GM13977 (cell line): ENCODE data around the gene SRBD1.
A peak's percentile ranks its signal among the peaks of the same experiment; 100 is the strongest.

ENCODE experiments used
- DNase-seq: peaks from one replicate; pipeline ENCODE4 v3.0.0; 2012; ENCODE audit warnings: low spot score
- in situ Hi-C: fragments of 300-500 bp; cut with MboI; formaldehyde crosslinking; loops from one replicate; pipeline ENCODE4 v1.12.0; 2022; ENCODE audit warnings: low sequenced_read_pairs, low pct_unique_long_range_greater_than_20kb, mixed read lengths, inconsistent platforms; ENCODE audit not compliant: unreplicated experiment
- TF ChIP-seq, protein P1 (sequence below): IDR thresholded peaks from 2 replicates; pipeline ENCODE4 v1.5.1; 2012; ENCODE audit warnings: mild to moderate bottlenecking, control low read depth; ENCODE audit not compliant: insufficient read depth; ENCODE audit errors: extremely low read depth, missing control alignments

SRBD1 gene

DNA sequence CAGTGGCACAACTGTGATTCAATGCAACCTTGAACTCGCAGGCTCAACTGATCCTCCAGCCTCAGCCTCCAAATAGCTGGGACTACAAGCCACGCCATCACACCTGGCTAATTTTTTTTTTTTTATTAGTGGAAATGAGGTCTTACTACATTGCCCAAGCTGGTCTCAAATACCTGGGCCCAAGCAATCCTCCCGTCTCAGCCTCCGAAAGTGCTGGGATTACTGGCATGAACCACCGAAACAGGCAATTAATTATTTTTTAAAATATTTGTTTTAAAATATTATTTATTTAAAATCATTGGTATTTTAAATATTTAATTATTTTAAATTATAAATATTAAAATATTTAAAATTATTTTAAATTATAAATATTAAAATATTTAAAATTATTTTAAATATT, 24.5 kb downstream of the SRBD1 start:
- no peak for DNase-seq
- in situ Hi-C loops, result no loop called here
- TF ChIP-seq, protein P1, sequence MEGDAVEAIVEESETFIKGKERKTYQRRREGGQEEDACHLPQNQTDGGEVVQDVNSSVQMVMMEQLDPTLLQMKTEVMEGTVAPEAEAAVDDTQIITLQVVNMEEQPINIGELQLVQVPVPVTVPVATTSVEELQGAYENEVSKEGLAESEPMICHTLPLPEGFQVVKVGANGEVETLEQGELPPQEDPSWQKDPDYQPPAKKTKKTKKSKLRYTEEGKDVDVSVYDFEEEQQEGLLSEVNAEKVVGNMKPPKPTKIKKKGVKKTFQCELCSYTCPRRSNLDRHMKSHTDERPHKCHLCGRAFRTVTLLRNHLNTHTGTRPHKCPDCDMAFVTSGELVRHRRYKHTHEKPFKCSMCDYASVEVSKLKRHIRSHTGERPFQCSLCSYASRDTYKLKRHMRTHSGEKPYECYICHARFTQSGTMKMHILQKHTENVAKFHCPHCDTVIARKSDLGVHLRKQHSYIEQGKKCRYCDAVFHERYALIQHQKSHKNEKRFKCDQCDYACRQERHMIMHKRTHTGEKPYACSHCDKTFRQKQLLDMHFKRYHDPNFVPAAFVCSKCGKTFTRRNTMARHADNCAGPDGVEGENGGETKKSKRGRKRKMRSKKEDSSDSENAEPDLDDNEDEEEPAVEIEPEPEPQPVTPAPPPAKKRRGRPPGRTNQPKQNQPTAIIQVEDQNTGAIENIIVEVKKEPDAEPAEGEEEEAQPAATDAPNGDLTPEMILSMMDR, result no peak

DNA sequence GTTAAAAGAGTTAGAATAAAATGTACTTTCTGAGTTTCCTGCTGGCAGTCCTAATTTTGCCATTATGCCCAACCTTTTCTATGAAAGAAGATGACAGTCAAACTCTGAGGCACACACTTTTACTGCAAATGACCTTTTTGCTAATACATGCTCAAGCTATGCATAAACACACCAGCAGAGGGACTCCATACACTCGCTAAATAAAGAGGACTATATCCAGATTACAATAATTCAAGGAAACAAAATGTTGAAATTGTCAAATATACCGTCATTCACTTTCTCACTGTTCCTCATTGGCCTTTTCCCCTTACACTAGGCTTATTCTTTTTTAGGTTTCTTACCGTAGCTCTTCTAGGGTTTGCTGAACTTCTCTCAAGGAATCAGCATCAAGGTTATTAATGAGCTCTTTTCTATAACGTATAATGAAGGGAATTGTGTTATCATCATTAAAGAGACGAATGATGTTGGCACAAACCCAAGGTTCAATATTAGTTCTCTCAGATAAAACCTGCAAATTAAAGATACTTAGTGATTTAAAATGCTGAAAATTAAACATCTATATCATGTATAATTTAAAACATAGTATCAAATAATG, 25.7 kb downstream of the SRBD1 start:
- in situ Hi-C loops, result no loop called here
- peak; percentile 26 for DNase-seq
- TF ChIP-seq, protein P1, result peak; percentile 59

DNA sequence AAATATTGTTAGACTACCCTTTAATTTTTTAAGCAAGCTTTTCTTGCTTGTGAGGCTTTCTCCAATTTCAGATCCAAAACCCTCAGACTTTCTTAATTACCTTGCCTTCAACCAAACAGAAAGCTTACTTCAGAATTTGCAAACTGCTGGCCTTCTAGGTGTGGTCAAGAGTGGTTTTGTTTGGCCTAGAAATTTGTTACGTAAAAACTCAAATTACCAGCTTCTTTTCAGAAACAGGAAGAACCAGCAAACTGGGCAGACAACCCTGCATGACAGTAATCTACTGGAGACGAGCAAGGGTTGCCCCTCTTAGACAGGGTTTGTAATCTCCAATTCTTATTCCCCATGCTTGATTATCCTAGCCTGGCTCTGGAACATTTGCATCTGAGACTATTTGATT, 27.1 kb downstream of the SRBD1 start:
- TF ChIP-seq, protein P1, result no peak
- in situ Hi-C loops, result no loop called here
- DNase-seq, result no peak

DNA sequence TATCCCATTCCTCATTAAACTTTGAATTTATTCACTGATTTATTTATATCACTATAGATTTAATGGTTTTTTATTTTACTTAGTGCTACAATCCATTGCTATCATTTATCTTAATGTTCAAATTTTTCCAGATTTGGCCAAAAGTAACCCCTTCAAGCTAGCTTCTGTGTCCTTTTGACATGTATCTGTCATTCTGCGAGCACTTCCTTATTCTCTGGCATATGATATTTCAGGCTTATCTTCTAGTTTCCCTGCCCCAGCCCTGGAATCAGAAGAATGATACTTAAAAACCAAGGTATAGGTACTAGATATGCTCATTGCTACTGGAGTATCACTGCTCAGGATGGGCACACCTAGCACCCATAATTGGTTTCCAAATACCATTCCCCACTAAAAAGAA, 28.5 kb downstream of the SRBD1 start:
- in situ Hi-C loops, result no loop called here
- TF ChIP-seq, protein P1, result no peak
- no peak for DNase-seq

DNA sequence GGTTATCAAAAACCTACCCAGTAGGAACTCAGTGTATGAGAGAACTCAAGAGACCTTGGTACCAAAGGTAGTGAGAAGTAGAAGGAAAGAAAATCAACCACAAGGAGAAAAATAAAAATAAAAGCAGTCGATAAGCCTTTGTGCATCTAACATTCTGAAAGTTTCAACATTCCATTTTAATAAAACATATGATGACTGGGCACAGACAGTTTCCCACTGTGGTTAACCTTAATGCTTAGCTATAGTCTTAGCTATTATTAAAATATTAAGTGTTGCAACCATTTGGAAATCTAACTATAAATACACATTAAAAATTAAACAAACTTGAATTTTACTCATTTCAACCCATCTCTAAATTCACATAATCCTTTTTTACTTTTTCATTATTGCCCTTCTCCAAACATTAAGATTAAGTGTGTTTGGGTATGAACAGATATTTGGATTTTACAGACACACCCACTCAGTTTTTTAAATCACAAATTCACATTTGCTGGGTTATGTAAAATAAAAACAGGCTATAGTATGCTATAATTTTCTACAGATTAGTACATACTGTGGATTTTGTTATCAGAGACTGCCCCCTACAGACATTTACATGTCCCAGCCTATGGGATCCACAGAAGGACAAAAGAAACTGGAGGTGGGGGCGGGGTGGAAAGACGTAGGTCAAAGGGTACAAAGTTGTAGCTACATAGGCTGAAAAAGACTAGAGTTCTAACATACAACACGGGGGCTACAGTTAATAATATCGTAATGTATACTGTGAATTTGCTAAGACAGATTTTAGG, 32.8 kb downstream of the SRBD1 start:
- TF ChIP-seq, protein P1, result peak; percentile 41
- DNase-seq, result peak; percentile 11
- in situ Hi-C loops, result no loop called here

DNA sequence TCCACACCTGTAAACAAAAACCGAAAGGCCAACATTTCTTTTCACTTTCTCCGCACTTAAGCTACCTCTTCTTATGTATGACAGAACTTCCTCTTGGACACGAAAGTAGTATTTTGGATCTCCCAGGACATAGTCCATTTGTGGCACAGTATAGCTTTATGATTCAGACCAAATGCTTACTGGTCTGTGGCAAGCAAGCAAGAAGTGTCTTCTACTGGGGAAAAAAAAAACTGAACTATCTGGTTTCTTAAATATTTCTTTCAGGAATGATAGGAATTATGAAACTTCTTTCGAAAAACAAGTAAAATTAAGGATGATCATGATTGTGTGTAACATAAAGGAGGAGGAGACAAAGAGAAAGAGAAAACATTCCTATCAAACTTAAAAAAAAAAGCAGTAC, 33.6 kb downstream of the SRBD1 start:
- in situ Hi-C loops, result no loop called here
- TF ChIP-seq, protein P1, result no peak
- DNase-seq, result no peak
